ENCODE results near the gene RUFY3.

RUFY3 gene

GRCh38 chr4:70752236-70752635 is 30.5 kb downstream of the RUFY3 start:
- POLR2A ChIA-PET = no interaction called here
- Histone ChIP-seq H3K4me3 (ENCODE audit: low read depth, low read length) (no peak overlapping the region), H3K27ac (ENCODE audit: extremely low read depth, low read depth, low read length) (no peak overlapping the region), H3K9me3 (ENCODE audit: control insufficient read depth, insufficient read depth, low read depth, low read length) (no peaks in the 10 kb centered on the region), H3K4me1 (ENCODE audit: control insufficient read depth, insufficient read depth, low read length) (no peaks in the 10 kb centered on the region), H3K36me3 (ENCODE audit: control insufficient read depth in 2 of 2, insufficient read depth in 1 of 2, low read length in 2 of 2) (peaks cover 0 to 10% of the 10 kb centered on the region in 2 experiments; a peak in 1 of 3 replicates)
- TF ChIP-seq ZXDB (tag by site-specific recombination; IDR thresholded peaks at IDR 0.05) = no peak
- no peak for TF ChIP-seq ZNF501 (tag by site-specific recombination; IDR thresholded peaks at IDR 0.05)
- TF ChIP-seq ZNF747 (tag by site-specific recombination; IDR thresholded peaks at IDR 0.05) = no peak
- TF ChIP-seq ZNF530 (tag by site-specific recombination; IDR thresholded peaks at IDR 0.05; ENCODE audit: low read depth) = no peak
- TF ChIP-seq ZNF707 (tag by site-specific recombination; IDR thresholded peaks at IDR 0.05) = no peak
- TF ChIP-seq ZNF23 (tag by site-specific recombination; IDR thresholded peaks at IDR 0.05; ENCODE audit: borderline replicate concordance) = no peak
- no peak for TF ChIP-seq ZNF311 (tag by site-specific recombination; IDR thresholded peaks at IDR 0.05; ENCODE audit: borderline replicate concordance)
- TF ChIP-seq ZNF184 (tag by site-specific recombination; IDR thresholded peaks at IDR 0.05) = no peak
- TF ChIP-seq ZNF837 (tag by site-specific recombination; IDR thresholded peaks at IDR 0.05) = no peak
- no peak for TF ChIP-seq RBAK (tag by site-specific recombination; IDR thresholded peaks at IDR 0.05)
- CTCF ChIA-PET = no interaction called here

GRCh38 chr4:70753630-70754029 is 31.9 kb downstream of the RUFY3 start:
- ChIA-PET CTCF (no interaction called here), POLR2A (no interaction called here)
- no peak overlapping the region for H3K4me3 ChIP-seq (ENCODE audit: low read depth, low read length)
- no peak overlapping the region for H3K27ac ChIP-seq (ENCODE audit: extremely low read depth, low read depth, low read length)
- no peaks in the 10 kb centered on the region for H3K4me1 ChIP-seq (ENCODE audit: control insufficient read depth, insufficient read depth, low read length)
- peaks cover 0 to 3% of the 10 kb centered on the region in 2 experiments; a peak in 2 of 3 replicates for H3K36me3 ChIP-seq (ENCODE audit: control insufficient read depth in 2 of 2, insufficient read depth in 1 of 2, low read length in 2 of 2)
- TF ChIP-seq ZSCAN5A (tag by site-specific recombination; IDR thresholded peaks at IDR 0.05) (no peak), ZBTB17 (tag by site-specific recombination; IDR thresholded peaks at IDR 0.05) (no peak), ZNF16 (tag by site-specific recombination; IDR thresholded peaks at IDR 0.05; ENCODE audit: low read depth) (no peak), ZNF544 (tag by site-specific recombination; IDR thresholded peaks at IDR 0.05) (no peak), PRDM6 (tag by site-specific recombination; IDR thresholded peaks at IDR 0.05) (no peak), ZNF707 (tag by site-specific recombination; IDR thresholded peaks at IDR 0.05) (no peak), KLF16 (tag by site-specific recombination; IDR thresholded peaks at IDR 0.05) (no peak), ZNF623 (tag by site-specific recombination; IDR thresholded peaks at IDR 0.05) (no peak), ZNF398 (tag by site-specific recombination; IDR thresholded peaks at IDR 0.05) (no peak), ZXDB (tag by site-specific recombination; IDR thresholded peaks at IDR 0.05) (no peak)
- no peaks in the 10 kb centered on the region for H3K9me3 ChIP-seq (ENCODE audit: control insufficient read depth, insufficient read depth, low read depth, low read length)

GRCh38 chr4:70754470-70754869 is 32.7 kb downstream of the RUFY3 start:
- no peaks in the 10 kb centered on the region for H3K4me1 ChIP-seq (ENCODE audit: control insufficient read depth, insufficient read depth, low read length)
- ChIA-PET CTCF (no interaction called here), POLR2A (no interaction called here)
- H3K27ac ChIP-seq (ENCODE audit: extremely low read depth, low read depth, low read length) = no peak overlapping the region
- no peaks in the 10 kb centered on the region for H3K9me3 ChIP-seq (ENCODE audit: control insufficient read depth, insufficient read depth, low read depth, low read length)
- no peak overlapping the region for H3K4me3 ChIP-seq (ENCODE audit: low read depth, low read length)
- peaks cover 0 to 3% of the 10 kb centered on the region in 2 experiments; a peak in 2 of 3 replicates for H3K36me3 ChIP-seq (ENCODE audit: control insufficient read depth in 2 of 2, insufficient read depth in 1 of 2, low read length in 2 of 2)
- TF ChIP-seq ZNF416 (tag by site-specific recombination; IDR thresholded peaks at IDR 0.05) (no peak), ZNF114 (tag by site-specific recombination; IDR thresholded peaks at IDR 0.05) (no peak), ZNF10 (tag by site-specific recombination; IDR thresholded peaks at IDR 0.05) (no peak), ZFP3 (tag by site-specific recombination; IDR thresholded peaks at IDR 0.05; ENCODE audit: low read depth) (no peak), ZNF433 (tag by site-specific recombination; IDR thresholded peaks at IDR 0.05; ENCODE audit: low read depth) (no peak), ZBTB17 (tag by site-specific recombination; IDR thresholded peaks at IDR 0.05) (no peak), ZNF394 (tag by site-specific recombination; IDR thresholded peaks at IDR 0.05; ENCODE audit: borderline replicate concordance) (no peak), ZXDB (tag by site-specific recombination; IDR thresholded peaks at IDR 0.05) (no peak), AEBP2 (tag by site-specific recombination; IDR thresholded peaks at IDR 0.05; ENCODE audit: borderline replicate concordance) (no peak), PRDM6 (tag by site-specific recombination; IDR thresholded peaks at IDR 0.05) (no peak)
